Heart right ventricle (tissue), 16 donors: ENCODE data around the gene TXN. TPM values are rescaled to one million over a fixed set of nuclear protein-coding genes. Genes with fewer than 3 reads are reported as not detected.

Experiments used
- ATAC-seq, 8 donors: fragments of 200-7000 bp; cut with Tn5 transposase; one replicate each; pipeline ENCODE4 v1.9.1; 2020; ENCODE audit warnings: mild to moderate bottlenecking in 8 of 8, moderate library complexity in 8 of 8, moderate number of reproducible peaks in 1 of 8
- DNase-seq, 2 donors: peaks; one replicate each; pipeline ENCODE4 v3.0.0-alpha.2; 2020
- H3K27ac ChIP-seq, 10 donors: fragments of 200-600 bp; sonication (generic) in 2 of 10; one replicate each; pipeline versions ENCODE4 v1.5.0 to v1.8.0; 2020 to 2022; ENCODE audit warnings: mild to moderate bottlenecking in 3 of 10
- H3K27me3 ChIP-seq, 7 donors: fragments of 200-600 bp; one replicate each; pipeline ENCODE4 v1.8.0; 2021 to 2022; ENCODE audit warnings: mild to moderate bottlenecking in 2 of 7
- H3K36me3 ChIP-seq, 9 donors: fragments of 200-600 bp; sonication (generic) in 1 of 9; one replicate each; pipeline versions ENCODE4 v1.5.0 to v1.8.0; 2020 to 2022; ENCODE audit warnings: mild to moderate bottlenecking in 2 of 9
- H3K4me1 ChIP-seq, 9 donors: fragments of 200-600 bp; sonication (generic) in 1 of 9; one replicate each; pipeline versions ENCODE4 v1.5.0 to v1.8.0; 2020 to 2022; ENCODE audit warnings: mild to moderate bottlenecking in 4 of 9
- H3K4me3 ChIP-seq, 10 donors: fragments of 200-600 bp; sonication (generic) in 2 of 10; one replicate each; pipeline versions ENCODE4 v1.5.0 to v1.8.0; 2020 to 2022; ENCODE audit warnings: mild to moderate bottlenecking in 7 of 10, moderate library complexity in 2 of 10
- H3K9me3 ChIP-seq, 11 donors: fragments of 200-600 bp in 10 of 11; sonication (generic) in 2 of 11; one replicate each; pipeline versions ENCODE4 v1.5.0 to v1.8.0; 2013 to 2022; ENCODE audit warnings: mild to moderate bottlenecking in 2 of 11, control low read depth in 1 of 11, moderate library complexity in 1 of 11
- WGBS, 2 donors: extraction: QIAGEN DNeasy Blood & Tissue Kit; methylation state at CpG; one replicate each; pipeline ENCODE4 v1.1.7; 2013; ENCODE audit warnings: inconsistent platforms in 1 of 2; 5-methylcytosine and 5-hydroxymethylcytosine counted together
- intact Hi-C, 10 donors: fragments of 100-400 bp; cut with DNase I; formaldehyde crosslinking; loops; one replicate each; pipeline versions ENCODE4 v1.11.1 to v1.14.2; 2022
- polyA plus RNA-seq, 2 donors: library from polyadenylated mRNA; stranded (reverse); fragments of 200-250 nt; gene quantifications; one replicate each; pipeline ENCODE4 v1.2.3, GENCODE V29; 2013
- total RNA-seq, 10 donors: library from RNA; stranded (reverse); fragmentation: NEBNext Ultra II Directional in 3 of 10; extraction: Animal tissue kit (Norgen Biotek cat#: 25700) in 3 of 10; gene quantifications; one replicate each; pipeline versions ENCODE4 v1.2.1 to v1.2.4, GENCODE V29; 2021 to 2023
- TF ChIP-seq, protein P1 (sequence below), 9 donors: fragments of 200-600 bp; sonication (generic) in 2 of 9; IDR thresholded peaks; one replicate each; pipeline versions ENCODE4 v1.5.0 to v1.8.0; 2021 to 2022; ENCODE audit warnings: antibody characterized with exemption in 9 of 9, mild to moderate bottlenecking in 5 of 9, moderate library complexity in 1 of 9
- donor health status: Arrhythmogenic right ventricular cardiomyopathy.
- donor health status: ischemic (EF 13 %, LVEDD 7.1; RV severe dilation, severe dysfunction).
- donor health status: healthy with polysubstance abuse.
- donor health status: DM: no; HTN: yes; CAD: no.
- donor health status: DM: no; HTN: no; CAD: no.
- donor health status: ischemic (EF 25% LVEDD 6.9; RV normal size, moderate dysfunction).
- donor health status: ischemic (EF 25% LVEDD 5.7; RV mildly dilated, moderate dysfunction).
- donor health status: healthy.
- donor health status: DM: yes; HTN: yes; CAD: no.
- donor health status: Ischemic cardiomyopathy.
- donor health status: ischemic (EF 35%, LVEDD 5.7; RV mildly dilated, moderate dysfunction).
- donor health status: nonischemic (EF 11% LVEDD 7.7; RV severe dilation, severe dysfunction).
- donor health status: DM: yes; HTN: yes; CAD: no.
- donor health status: PGD.
- donor health status: ischemic (EF 29% LVEDD 5.4; RV normal size, mild dysfunction).
- donor health status: nonischemic (EF 23%, LVEDD 6.1; RV moderate dilation, normal function).

Gene TXN
- total and polyA plus RNA-seq, 12 donors = 50.7 to 134 (median 60.2) TPM

DNA sequence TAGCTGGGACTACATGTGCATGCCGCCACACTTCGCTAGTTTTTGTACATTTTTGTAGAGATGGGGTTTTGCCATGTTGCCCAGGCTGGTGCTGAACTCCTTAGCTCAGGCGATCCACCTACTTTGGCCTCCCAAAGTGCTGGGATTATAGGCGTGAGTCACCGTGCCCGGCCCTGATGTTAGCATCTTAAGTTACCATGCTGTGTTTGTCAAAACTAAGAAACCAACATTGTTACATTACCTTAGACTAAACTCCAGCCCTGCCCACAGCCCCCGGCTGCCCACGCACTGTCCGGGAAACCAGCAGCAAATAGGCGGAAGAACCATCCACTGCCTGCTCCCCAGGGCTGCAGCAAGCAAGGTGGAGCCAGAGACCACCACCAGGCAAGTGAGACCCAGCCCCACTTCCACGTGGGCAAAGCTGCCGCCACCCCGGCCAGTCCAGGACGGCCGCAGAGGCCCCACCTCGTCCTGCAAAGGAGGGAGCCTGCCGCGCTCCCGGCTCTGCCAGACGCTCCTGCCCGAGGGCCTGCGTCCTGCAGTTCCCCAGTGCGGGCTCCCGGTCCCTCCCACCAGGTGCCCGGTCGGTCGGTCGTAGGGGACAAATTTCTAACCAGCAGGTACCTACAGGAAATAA is 35.7 kb upstream of the TXN start:
- Histone ChIP-seq H3K4me3 (no peak overlapping the region), H3K27me3 (peaks cover 0 to 5% (median 0%) of the 10 kb centered on the region in 7 donors), H3K27ac (no peak overlapping the region), H3K4me1 (no peaks in the 10 kb centered on the region), H3K36me3 (no peaks in the 10 kb centered on the region), H3K9me3 (no peaks in the 10 kb centered on the region)
- ATAC-seq = no peak
- DNase-seq = no peak
- 85% methylated on average over 28 of the region's 28 CpGs for WGBS, 2 donors
- intact Hi-C loops = no loop called here
- TF ChIP-seq, protein P1, sequence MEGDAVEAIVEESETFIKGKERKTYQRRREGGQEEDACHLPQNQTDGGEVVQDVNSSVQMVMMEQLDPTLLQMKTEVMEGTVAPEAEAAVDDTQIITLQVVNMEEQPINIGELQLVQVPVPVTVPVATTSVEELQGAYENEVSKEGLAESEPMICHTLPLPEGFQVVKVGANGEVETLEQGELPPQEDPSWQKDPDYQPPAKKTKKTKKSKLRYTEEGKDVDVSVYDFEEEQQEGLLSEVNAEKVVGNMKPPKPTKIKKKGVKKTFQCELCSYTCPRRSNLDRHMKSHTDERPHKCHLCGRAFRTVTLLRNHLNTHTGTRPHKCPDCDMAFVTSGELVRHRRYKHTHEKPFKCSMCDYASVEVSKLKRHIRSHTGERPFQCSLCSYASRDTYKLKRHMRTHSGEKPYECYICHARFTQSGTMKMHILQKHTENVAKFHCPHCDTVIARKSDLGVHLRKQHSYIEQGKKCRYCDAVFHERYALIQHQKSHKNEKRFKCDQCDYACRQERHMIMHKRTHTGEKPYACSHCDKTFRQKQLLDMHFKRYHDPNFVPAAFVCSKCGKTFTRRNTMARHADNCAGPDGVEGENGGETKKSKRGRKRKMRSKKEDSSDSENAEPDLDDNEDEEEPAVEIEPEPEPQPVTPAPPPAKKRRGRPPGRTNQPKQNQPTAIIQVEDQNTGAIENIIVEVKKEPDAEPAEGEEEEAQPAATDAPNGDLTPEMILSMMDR (IDR thresholded peaks at IDR 0.05) = no peak

DNA sequence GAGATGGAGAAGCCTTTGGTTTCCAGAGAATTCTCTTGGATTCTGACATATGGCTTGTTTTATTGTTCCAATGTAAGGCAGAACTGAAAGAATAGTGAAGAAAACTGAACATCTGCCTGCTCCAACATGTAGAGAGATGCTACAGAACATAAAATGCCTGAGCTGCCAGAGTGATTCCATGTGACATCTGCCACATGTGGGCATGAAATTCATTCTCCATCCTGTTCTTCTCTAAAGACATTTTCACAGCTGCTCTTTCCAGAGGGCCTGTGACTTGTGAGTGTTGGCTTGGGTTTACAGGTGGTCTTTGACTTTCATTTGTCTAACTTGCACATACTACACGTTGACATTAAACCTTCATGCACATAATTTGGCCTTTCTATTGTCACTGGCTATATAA is 33.7 kb upstream of the TXN start:
- no peaks in the 10 kb centered on the region for H3K36me3 ChIP-seq
- no peak overlapping the region for H3K27ac ChIP-seq
- no peaks in the 10 kb centered on the region for H3K9me3 ChIP-seq
- no peaks in the 10 kb centered on the region for H3K4me1 ChIP-seq
- DNase-seq = no peak
- TF ChIP-seq, protein P1 (IDR thresholded peaks at IDR 0.05) = no peak
- H3K27me3 ChIP-seq = peaks cover 0 to 5% (median 0%) of the 10 kb centered on the region in 7 donors
- 67 to 82% methylated on average over 1 of the region's 1 CpG for WGBS, 2 donors
- intact Hi-C loops = no loop called here
- no peak overlapping the region for H3K4me3 ChIP-seq
- ATAC-seq = no peak

DNA sequence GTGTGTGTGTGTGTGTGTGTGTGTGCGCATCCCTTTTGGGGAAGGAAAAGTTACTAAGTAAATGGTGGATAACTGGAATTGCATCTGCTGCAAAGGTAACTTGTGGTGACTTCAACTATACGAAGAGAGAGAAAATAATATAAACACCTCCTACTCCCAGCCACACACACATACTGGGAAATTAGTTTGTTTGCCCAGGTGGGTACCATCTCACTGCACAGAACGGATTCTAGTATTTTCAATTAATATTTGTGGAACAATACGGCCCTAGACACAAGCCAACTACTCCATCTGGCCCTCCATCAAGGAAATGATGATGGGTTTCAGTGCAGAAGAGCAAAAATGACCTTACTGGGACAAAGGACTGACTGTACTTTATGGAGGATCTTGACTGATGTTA is 32.2 kb upstream of the TXN start:
- no peak for ATAC-seq
- 86 to 87% methylated on average over 4 of the region's 4 CpGs for WGBS, 2 donors
- TF ChIP-seq, protein P1 (IDR thresholded peaks at IDR 0.05) = no peak

DNA sequence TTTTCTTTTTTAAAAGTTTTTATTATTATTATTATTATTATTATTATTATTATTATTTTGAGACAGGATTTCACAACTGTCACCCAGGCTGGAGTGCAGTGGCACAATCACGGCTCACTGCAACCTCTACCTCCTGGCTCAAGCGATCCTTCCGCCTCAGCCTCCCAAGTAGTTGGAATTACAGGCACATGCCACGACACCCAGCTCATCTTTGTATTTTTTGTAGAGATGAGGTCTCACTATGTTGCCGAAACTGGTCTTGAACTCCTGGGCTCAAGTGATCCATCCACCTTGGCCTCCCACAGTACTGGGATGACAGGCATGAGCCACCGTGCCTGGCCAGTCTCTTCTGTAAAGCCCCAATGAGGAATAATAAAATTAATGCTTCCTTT is 31.0 kb upstream of the TXN start:
- intact Hi-C loops = no loop called here
- H3K36me3 ChIP-seq = no peaks in the 10 kb centered on the region
- no peak for DNase-seq
- no peak overlapping the region for H3K27ac ChIP-seq
- H3K4me3 ChIP-seq = no peak overlapping the region
- TF ChIP-seq, protein P1 (IDR thresholded peaks at IDR 0.05) = no peak
- H3K9me3 ChIP-seq = no peaks in the 10 kb centered on the region
- peaks cover 0 to under 1% (median 0%) of the 10 kb centered on the region in 9 donors for H3K4me1 ChIP-seq
- WGBS, 2 donors = 92% methylated on average over 6 of the region's 6 CpGs
- no peak for ATAC-seq
- peaks cover 0 to 6% (median 0%) of the 10 kb centered on the region in 7 donors for H3K27me3 ChIP-seq

More for the DNA sequence above, 32.2 kb upstream of the TXN start:
- Histone ChIP-seq H3K4me1 (no peaks in the 10 kb centered on the region), H3K4me3 (no peak overlapping the region), H3K27me3 (peaks cover 0 to 11% (median 0%) of the 10 kb centered on the region in 7 donors), H3K36me3 (no peaks in the 10 kb centered on the region), H3K27ac (no peak overlapping the region), H3K9me3 (no peaks in the 10 kb centered on the region)
- intact Hi-C loops = no loop called here
- no peak for DNase-seq
